HG03139 (cell line): ENCODE measurements around the gene PLEKHM1.

Source experiments
- ATAC-seq: cut with Tn5 transposase; IDR thresholded peaks from one replicate; pipeline ENCODE4 v1.9.1; 2021; ENCODE audit not compliant: unreplicated experiment

The PLEKHM1 gene

GRCh38 chr17:45402916-45403315 is 87.6 kb downstream of the PLEKHM1 start:
- ATAC-seq = no peak

DNA sequence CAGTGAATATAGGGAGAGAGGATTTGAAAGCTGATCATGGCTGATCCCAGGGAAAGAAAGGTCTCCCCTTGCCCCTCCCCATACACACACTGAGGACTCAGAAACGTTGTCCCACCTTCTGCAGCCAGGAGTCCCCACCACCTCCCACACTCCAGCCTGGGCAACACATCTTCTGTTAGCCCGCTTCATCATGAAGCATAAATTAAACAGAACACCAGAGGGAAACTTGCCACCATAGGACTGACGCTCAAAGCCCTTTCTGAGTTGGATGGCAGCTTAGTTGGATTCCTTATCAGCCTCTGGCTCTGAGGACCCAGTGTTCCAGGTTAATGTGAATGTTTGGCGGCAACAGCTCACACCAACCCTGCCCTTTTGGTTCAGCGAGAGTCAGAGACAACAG is 91.7 kb downstream of the PLEKHM1 start:
- ATAC-seq = no peak

DNA sequence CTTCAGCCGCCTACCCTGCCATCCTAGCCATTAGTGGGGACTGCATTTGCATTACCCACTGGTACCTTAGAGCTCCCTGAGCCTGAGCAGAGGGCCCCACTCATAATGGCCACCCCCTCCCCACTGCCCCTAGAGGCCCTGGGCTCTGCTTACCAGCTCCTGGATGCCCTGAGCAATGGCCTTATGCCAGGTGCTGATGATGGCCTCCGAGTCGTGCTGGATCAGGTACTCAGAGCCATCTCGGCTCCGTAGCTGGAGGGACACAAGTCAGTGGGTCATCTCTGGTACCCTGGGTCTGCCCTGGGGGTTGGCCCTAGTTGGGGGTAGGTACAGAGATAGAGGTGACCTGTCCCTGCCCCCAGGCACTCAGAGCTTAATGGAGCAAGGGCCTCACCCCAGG is 92.7 kb downstream of the PLEKHM1 start:
- ATAC-seq = no peak

DNA sequence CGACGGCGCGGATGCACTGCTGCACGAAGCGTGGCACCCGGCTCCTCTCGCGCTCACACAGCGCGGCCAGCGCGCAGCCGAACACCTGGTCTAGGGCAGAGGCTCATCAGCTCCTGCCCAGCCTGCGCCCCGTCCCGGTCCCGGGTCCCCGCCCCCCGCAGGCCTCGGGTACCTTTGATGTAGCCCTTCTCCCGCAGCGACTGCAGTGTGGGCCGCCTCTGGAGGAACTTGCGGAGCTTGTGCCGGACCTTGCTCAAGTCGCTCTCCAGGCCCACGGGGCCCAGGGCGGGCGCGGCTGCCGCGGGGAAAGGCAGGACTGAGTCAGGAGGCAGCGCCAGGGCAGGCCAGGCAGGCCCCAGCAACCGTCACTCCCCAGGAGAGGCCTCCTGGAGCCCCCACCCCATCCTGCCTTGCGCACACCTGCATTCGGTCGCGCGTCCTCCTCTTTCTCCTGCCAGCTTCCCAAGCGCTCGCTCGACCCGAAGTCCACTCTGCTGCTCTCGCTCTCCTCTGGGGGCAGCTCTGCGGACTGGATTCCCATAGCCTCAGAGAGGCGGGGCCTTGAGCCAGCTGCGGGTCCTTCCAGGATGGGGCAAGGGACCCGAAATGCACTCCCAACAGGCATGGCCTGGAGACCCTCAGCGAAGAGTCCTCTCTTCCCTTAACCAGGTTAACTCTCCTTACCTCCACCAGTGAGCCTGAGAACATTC is 93.9 kb downstream of the PLEKHM1 start:
- ATAC-seq = no peak

- ATAC-seq = no peak
These were observed 94.7 kb downstream of the PLEKHM1 start for GRCh38 chr17:45395569-45396415.

- no peak for ATAC-seq
These were observed 95.5 kb downstream of the PLEKHM1 start for GRCh38 chr17:45394913-45395568.

GRCh38 chr17:45394564-45394912 is 96.0 kb downstream of the PLEKHM1 start:
- no peak for ATAC-seq

- ATAC-seq = no peak
These were observed 96.4 kb downstream of the PLEKHM1 start for GRCh38 chr17:45394091-45394490.

GRCh38 chr17:45393411-45393810 is 97.1 kb downstream of the PLEKHM1 start:
- ATAC-seq = no peak

DNA sequence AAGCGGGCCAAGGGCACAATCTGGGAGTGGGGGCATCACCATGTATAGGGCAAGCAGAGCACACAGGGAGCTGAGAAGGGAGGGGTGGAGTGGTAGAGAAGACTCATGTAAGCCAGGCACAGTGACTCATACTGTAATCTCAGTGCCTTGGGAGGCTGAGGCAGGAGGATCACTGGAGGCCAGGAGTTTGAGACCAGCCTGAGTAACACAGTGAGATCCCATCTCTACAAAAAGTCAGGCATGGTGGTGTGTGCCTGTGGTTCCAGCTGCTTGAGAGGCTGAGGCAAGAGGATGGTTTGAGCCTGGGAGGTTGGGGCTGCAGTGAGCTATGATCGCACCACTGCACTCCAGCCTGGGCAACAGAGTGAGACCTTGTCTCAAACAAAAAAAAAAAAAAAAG is 98.6 kb downstream of the PLEKHM1 start:
- ATAC-seq = no peak

DNA sequence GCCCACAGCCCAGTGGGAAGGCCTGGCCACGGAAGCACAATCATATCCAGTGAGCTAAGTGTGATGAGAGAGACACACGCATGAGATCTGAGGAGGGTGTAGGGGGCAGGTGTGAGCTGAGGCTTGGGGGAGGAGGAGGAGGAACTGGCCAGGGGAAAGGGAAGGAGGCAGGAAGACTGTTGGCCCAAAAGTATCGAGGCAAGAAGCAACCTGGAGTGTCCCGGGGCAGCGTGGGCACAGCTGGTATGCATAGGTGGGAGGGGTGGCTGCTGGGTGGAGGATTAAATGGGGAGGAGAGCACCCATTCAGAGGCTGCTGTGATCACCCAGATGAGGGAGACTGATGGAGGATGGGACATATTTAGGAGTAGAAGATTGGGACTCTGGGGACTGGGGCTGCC is 99.2 kb downstream of the PLEKHM1 start:
- ATAC-seq = no peak

DNA sequence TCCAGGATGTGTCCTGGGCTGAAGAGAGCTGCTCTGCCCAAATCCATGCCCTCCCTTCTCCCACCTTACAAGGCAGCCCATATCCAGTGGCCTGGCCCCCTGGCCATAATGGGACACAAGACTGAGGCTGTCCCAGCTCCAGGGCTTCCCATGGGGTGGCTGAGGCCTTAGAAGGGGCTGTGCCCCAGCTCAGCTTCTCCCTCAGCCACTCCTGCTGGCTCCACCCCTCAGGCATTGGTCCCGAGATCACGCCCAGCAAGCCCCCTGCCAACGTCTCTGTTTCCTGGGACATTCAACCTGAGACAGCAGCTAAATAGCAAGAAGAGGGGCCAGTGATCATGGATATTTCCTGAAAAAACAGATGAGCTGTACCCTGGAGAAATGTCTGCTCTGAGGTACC is 101.2 kb downstream of the PLEKHM1 start:
- ATAC-seq = no peak

DNA sequence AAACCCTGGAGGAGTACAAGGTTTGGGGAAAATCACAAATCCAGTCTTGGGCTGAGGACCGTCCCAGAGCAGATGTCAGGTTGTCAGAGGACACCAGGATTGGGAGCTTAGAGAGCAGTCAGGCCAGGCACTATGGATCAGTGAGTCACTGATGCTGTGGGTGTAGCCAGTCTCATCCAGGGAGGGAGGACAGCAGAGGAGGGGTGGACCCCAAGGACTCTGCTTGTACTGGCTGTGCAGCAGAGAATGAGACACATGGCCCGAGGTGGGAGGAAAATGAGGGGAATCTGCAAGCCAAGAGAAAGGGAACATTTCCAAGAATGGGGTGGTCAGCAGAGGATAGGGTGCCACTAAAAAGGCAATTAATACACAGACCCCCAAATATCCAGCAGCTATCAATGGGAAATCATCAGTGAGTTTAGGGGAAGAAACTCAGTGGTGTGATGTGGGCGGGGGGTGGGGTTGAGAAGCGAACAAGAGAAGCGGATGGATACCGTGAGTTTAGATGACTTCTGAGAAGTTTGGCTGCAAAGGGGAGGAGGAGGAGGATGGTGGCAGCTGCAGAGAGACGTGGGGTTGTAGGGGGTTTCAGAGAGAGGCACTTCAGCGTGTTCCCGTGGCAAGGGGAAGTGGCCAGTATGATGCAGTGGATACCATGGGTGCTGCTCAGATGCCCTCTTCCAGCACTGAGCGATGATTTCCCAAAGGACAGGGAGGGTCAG is 101.8 kb downstream of the PLEKHM1 start:
- ATAC-seq = no peak

DNA sequence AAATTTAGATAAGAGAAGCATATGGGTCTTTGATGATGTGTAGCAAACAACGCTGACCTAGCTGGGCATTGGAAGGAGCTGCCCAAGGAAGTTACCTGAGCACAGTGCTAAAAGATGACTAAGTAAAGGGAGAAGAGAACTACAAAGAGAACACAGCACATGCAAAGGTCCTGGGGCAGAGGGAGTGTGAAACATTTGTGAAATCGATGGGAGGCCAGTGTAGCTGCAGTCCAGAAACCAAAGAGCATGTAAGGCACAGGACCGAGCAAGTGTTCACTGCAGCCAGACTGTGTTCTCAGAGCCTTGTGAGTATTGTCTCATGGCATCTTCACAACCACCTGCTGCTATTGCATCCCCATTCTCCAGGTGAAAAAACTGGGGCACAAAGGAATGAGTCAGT is 102.8 kb downstream of the PLEKHM1 start:
- no peak for ATAC-seq

DNA sequence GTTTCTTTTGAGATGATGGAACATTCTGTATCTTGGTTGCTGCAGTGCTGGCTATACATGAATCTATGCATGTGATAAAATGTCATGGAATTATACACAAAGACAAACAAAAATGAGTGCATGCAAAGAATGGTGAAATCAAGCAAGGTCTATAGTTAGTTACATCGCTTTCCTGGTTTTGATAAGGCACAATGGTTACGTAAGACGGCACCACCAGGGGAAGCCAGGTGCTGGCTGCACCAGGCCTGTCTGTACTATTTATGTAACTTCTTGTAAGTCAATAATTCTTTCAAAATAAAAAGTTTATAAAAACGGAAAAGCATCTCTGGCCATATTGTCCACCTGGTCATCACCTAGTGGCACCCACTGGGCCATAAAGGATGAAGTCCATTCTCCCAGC is 104.3 kb downstream of the PLEKHM1 start:
- ATAC-seq = no peak
